OCI-LY3 (cell line): ENCODE data around the gene PTPRD.

Source experiments
- EZH2phosphoT487 ChIP-seq: fragments of 200-600 bp; shearing (Covaris generic); IDR thresholded peaks from 2 replicates; pipeline ENCODE4 v1.6.1; 2018; ENCODE audit warnings: antibody characterized with exemption, mixed run types, low read depth
- TF ChIP-seq, protein P1 (sequence below): fragments of 200-600, 300-600 bp; sonication (generic); IDR thresholded peaks from 2 replicates; pipeline ENCODE4 v1.5.1; 2014; ENCODE audit warnings: antibody characterized with exemption, low read length, low read depth

DNA sequence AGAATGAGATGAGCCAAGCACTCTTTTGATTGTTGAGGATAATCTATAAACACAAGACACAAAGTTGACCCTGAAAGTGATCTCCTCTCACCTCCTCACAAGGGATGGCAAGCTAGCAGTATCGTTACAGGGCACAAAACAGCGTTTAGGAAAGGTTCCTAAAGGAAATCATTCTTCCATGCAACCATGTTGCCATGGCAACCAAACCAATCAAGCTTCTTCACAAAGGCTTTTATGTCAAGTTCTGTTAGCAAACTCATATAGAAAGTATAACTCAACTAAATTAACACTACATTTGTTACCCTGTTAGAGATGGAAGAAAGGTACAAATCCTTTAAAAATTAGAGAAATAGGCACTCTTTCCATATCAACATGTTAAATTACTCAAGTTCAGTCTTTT, 1796.4 kb downstream of the PTPRD start:
- TF ChIP-seq, protein P1, sequence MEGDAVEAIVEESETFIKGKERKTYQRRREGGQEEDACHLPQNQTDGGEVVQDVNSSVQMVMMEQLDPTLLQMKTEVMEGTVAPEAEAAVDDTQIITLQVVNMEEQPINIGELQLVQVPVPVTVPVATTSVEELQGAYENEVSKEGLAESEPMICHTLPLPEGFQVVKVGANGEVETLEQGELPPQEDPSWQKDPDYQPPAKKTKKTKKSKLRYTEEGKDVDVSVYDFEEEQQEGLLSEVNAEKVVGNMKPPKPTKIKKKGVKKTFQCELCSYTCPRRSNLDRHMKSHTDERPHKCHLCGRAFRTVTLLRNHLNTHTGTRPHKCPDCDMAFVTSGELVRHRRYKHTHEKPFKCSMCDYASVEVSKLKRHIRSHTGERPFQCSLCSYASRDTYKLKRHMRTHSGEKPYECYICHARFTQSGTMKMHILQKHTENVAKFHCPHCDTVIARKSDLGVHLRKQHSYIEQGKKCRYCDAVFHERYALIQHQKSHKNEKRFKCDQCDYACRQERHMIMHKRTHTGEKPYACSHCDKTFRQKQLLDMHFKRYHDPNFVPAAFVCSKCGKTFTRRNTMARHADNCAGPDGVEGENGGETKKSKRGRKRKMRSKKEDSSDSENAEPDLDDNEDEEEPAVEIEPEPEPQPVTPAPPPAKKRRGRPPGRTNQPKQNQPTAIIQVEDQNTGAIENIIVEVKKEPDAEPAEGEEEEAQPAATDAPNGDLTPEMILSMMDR = no peak
- no peak for TF ChIP-seq EZH2phosphoT487
